CD4-positive, CD25-positive, alpha-beta regulatory T cell (primary cell): Measurements from ENCODE around the gene C11orf21. TPM values are rescaled to one million over a fixed set of nuclear protein-coding genes. Genes with fewer than 3 reads are reported as not detected.

ENCODE experiments used
- ATAC-seq, 2 donors: fragments of 150-1000 bp; cut with Tn5 transposase; one replicate each; pipeline ENCODE4 v1.10.0; 2021; ENCODE audit warnings: low read depth in 2 of 2, moderate number of reproducible peaks in 2 of 2, moderate library complexity in 1 of 2
- DNase-seq, 3 donors: peaks; one replicate each; pipeline versions ENCODE4 v3.0.0 to v3.0.0-alpha.2; 2012 to 2022; ENCODE audit warnings: mixed read lengths in 1 of 3
- H3K27ac ChIP-seq: one replicate; pipeline ENCODE4 v1.7.0; 2013; ENCODE audit warnings: mild to moderate bottlenecking, low read length; ENCODE audit not compliant: insufficient read depth, poor library complexity, severe bottlenecking
- H3K27me3 ChIP-seq: one replicate; pipeline ENCODE4 v1.7.0; 2013; ENCODE audit warnings: low read length; ENCODE audit not compliant: control insufficient read depth, insufficient read depth
- H3K36me3 ChIP-seq: one replicate; pipeline ENCODE4 v1.7.0; 2013; ENCODE audit warnings: mild to moderate bottlenecking, low read length, moderate library complexity; ENCODE audit not compliant: control insufficient read depth, insufficient read depth
- H3K4me1 ChIP-seq: 2 replicates; pipeline ENCODE4 v1.7.0; 2013; ENCODE audit warnings: mild to moderate bottlenecking, low read length; ENCODE audit not compliant: insufficient read depth, control insufficient read depth, poor library complexity, severe bottlenecking
- H3K4me3 ChIP-seq: one replicate; pipeline ENCODE4 v1.7.0; 2013; ENCODE audit warnings: low read depth, mild to moderate bottlenecking, low read length, moderate library complexity
- H3K9me3 ChIP-seq, 2 experiments: 1 replicate in 1 of 2; 2 replicates in 1 of 2; pipeline ENCODE4 v1.7.0; 2013; ENCODE audit warnings: low read length in 2 of 2, mild to moderate bottlenecking in 1 of 2, moderate library complexity in 1 of 2; ENCODE audit not compliant: control insufficient read depth in 2 of 2
- H3K27ac Mint-ChIP-seq, 3 donors: one replicate each; pipeline ENCODE4 v1.8.0; 2020 to 2022; ENCODE audit warnings: mild to moderate bottlenecking in 3 of 3, mixed read lengths in 3 of 3, moderate library complexity in 2 of 3
- H3K27me3 Mint-ChIP-seq: one replicate; pipeline ENCODE4 v1.8.0; 2022; ENCODE audit warnings: mild to moderate bottlenecking, mixed read lengths
- H3K36me3 Mint-ChIP-seq: one replicate; pipeline ENCODE4 v1.8.0; 2020; ENCODE audit warnings: mixed read lengths
- H3K4me1 Mint-ChIP-seq, 4 donors: one replicate each; pipeline ENCODE4 v1.8.0; 2020 to 2022; ENCODE audit warnings: mixed read lengths in 4 of 4, mild to moderate bottlenecking in 1 of 4
- H3K4me3 Mint-ChIP-seq, 4 donors: one replicate each; pipeline ENCODE4 v1.8.0; 2020 to 2022; ENCODE audit warnings: mild to moderate bottlenecking in 4 of 4, mixed read lengths in 4 of 4, moderate library complexity in 3 of 4
- H3K9me3 Mint-ChIP-seq, 7 donors: one replicate each; pipeline ENCODE4 v1.8.0; 2020 to 2022; ENCODE audit warnings: mixed read lengths in 7 of 7, mild to moderate bottlenecking in 3 of 7, moderate library complexity in 2 of 7
- polyA plus RNA-seq, 4 donors: library from polyadenylated mRNA; unstranded; fragments of 300-500 nt; fragmentation: Illumina TruSeq; gene quantifications; one replicate each; pipeline ENCODE4 v1.2.3, GENCODE V29; 2021
- total RNA-seq: library from RNA; stranded (reverse); gene quantifications from one replicate; pipeline ENCODE4 v1.2.3, GENCODE V29; 2022

C11orf21 gene
- total and polyA plus RNA-seq, 5 donors from 2014 or later, result 11.9 to 41.8 (median 16.8) TPM

- no peaks in the 10 kb centered on the region for H3K27me3 ChIP-seq
- Mint-ChIP-seq H3K27me3 (no peaks in the 10 kb centered on the region), H3K27ac (no peak overlapping the region), H3K9me3 (peaks cover 0 to 8% (median 4%) of the 10 kb centered on the region in 7 donors), H3K4me1 (peaks cover 0 to 10% (median 0%) of the 10 kb centered on the region in 4 donors), H3K4me3 (no peak overlapping the region), H3K36me3 (peaks cover 7% of the 10 kb centered on the region)
- no peaks in the 10 kb centered on the region for H3K9me3 ChIP-seq
- peaks cover 4% of the 10 kb centered on the region for H3K4me1 ChIP-seq
- no peak overlapping the region for H3K4me3 ChIP-seq
- H3K36me3 ChIP-seq, result no peaks in the 10 kb centered on the region
- DNase-seq (no peak), ATAC-seq (no peak)
- H3K27ac ChIP-seq, result no peak overlapping the region
These were observed 19.0 kb upstream of the C11orf21 start for GRCh38 chr11:2320568-2321310.

- no peak overlapping the region for H3K4me3 Mint-ChIP-seq
These were observed 18.2 kb upstream of the C11orf21 start for GRCh38 chr11:2319791-2320472.

DNA sequence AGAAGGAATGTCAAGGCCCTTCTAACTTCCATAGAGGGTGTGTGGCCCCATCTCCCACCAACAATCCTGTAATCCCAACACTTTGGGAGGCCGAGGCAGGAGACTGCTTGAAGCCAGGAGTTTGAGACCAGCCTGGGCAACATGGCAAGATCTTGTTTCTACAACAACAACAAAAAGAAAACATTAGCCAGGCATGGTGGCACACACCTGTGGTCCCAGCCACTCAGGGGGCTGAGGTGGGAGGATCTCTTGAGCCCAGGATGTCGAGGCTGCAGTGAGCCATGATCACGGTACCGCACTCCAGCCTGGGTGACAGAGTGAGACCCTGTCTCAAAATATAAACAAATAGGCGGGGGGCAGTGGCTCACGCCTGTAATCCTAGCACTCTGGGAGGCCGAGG is 17.0 kb upstream of the C11orf21 start:
- no peaks in the 10 kb centered on the region for H3K27me3 ChIP-seq
- Mint-ChIP-seq H3K4me1 (peaks cover 0 to 7% (median 0%) of the 10 kb centered on the region in 4 donors), H3K36me3 (peaks cover 7% of the 10 kb centered on the region), H3K4me3 (no peak overlapping the region), H3K9me3 (peaks cover 0 to 8% (median 4%) of the 10 kb centered on the region in 7 donors), H3K27ac (no peak overlapping the region), H3K27me3 (no peaks in the 10 kb centered on the region)
- H3K9me3 ChIP-seq, result no peaks in the 10 kb centered on the region
- H3K36me3 ChIP-seq, result no peaks in the 10 kb centered on the region
- H3K27ac ChIP-seq, result no peak overlapping the region
- no peak overlapping the region for H3K4me3 ChIP-seq
- H3K4me1 ChIP-seq, result peaks cover 4% of the 10 kb centered on the region
- ATAC-seq (no peak), DNase-seq (no peak)

More at GRCh38 chr11:2319791-2320472, 18.2 kb upstream of the C11orf21 start:
- H3K9me3 ChIP-seq, result no peaks in the 10 kb centered on the region
- Mint-ChIP-seq H3K27ac (peak overlapping the region in 1 of 3 donors; percentile 48), H3K9me3 (peaks cover 0 to 8% (median 4%) of the 10 kb centered on the region in 7 donors), H3K27me3 (no peaks in the 10 kb centered on the region), H3K36me3 (peaks cover 7% of the 10 kb centered on the region), H3K4me1 (peaks cover 0 to 9% (median 0%) of the 10 kb centered on the region in 4 donors)
- H3K27ac ChIP-seq, result no peak overlapping the region
- DNase-seq (no peak), ATAC-seq (no peak)
- no peaks in the 10 kb centered on the region for H3K36me3 ChIP-seq
- H3K27me3 ChIP-seq, result no peaks in the 10 kb centered on the region
- no peak overlapping the region for H3K4me3 ChIP-seq
- H3K4me1 ChIP-seq, result peaks cover 4% of the 10 kb centered on the region

DNA sequence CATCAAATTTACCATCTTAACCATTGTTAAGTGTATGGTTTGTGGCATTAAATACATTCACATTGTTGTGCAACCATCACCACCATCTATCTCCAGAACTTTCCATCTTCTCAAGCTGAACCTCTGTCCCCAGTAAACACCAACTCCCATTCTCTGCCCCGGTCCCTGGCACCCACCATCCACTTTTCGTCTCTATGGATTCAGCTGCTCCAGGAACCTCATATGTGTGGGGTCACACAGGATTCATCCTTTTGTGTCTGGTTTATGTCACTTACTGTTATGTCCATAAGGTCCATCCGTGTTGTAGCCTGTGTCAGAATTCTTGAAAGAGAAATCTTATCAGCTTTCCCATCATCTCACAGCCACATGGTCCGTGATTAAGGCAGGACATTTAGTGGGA is 16.4 kb upstream of the C11orf21 start:
- no peak for ATAC-seq
- H3K27me3 Mint-ChIP-seq, result no peaks in the 10 kb centered on the region
- H3K27me3 ChIP-seq, result no peaks in the 10 kb centered on the region
- no peaks in the 10 kb centered on the region for H3K9me3 ChIP-seq
- H3K4me1 ChIP-seq, result peaks cover 4% of the 10 kb centered on the region
- H3K4me3 ChIP-seq, result no peak overlapping the region
- peaks cover 0 to 7% (median 0%) of the 10 kb centered on the region in 4 donors for H3K4me1 Mint-ChIP-seq
- H3K36me3 Mint-ChIP-seq, result peaks cover 7% of the 10 kb centered on the region
- H3K36me3 ChIP-seq, result no peaks in the 10 kb centered on the region
- H3K9me3 Mint-ChIP-seq, result peaks cover 0 to 4% (median 2%) of the 10 kb centered on the region in 7 donors
- no peak for DNase-seq
- peak overlapping the region in 1 of 4 donors; percentile 36 for H3K4me3 Mint-ChIP-seq
- H3K27ac Mint-ChIP-seq, result peak overlapping the region in 1 of 3 donors; percentile 35
- H3K27ac ChIP-seq, result no peak overlapping the region

DNA sequence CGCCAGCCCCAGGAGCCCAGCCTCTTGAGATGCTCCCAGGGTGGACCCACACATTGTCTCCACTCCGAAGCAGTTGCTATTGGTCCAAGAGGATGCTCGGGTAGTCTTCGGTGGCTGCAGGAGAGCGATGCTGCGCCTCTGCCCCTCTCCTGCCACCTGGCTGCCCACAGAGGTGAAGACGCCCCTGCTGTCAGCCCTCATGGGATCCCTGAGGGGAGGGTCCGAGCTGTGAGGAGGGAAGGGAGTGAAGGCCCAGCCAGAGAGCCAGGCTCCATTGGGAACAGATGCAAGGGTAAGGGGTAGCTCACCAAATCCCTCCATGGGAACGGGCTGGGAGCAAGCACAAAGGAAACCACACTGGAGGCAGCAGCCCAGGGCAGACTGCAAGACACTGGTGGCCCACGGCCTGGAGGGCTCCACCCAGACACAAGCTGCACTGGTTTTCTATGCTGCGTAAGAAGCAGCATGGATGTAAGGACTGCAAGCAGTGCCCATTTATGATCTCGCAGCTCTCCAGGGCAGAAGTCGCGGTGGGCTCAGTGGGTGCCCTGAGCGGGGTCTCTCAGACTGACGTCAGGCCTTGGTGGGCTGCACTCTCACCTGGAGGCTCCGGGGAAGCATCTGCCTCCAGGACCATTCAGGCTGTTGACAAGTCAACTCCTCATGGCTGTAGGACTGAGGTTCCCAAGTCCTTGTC is 15.8 kb upstream of the C11orf21 start:
- Mint-ChIP-seq H3K4me1 (peaks cover 0 to 11% (median 0%) of the 10 kb centered on the region in 4 donors), H3K9me3 (peaks cover 0 to 2% (median 0%) of the 10 kb centered on the region in 7 donors), H3K27me3 (no peaks in the 10 kb centered on the region), H3K4me3 (no peak overlapping the region), H3K27ac (peak overlapping the region in 2 of 3 donors; percentile 20 to 35), H3K36me3 (peaks cover 7% of the 10 kb centered on the region)
- H3K27me3 ChIP-seq, result no peaks in the 10 kb centered on the region
- H3K9me3 ChIP-seq, result no peaks in the 10 kb centered on the region
- no peaks in the 10 kb centered on the region for H3K36me3 ChIP-seq
- no peak overlapping the region for H3K27ac ChIP-seq
- peaks cover 4% of the 10 kb centered on the region for H3K4me1 ChIP-seq
- DNase-seq, result peak in 1 of 3 donors; percentile 6
- no peak for ATAC-seq
- no peak overlapping the region for H3K4me3 ChIP-seq

DNA sequence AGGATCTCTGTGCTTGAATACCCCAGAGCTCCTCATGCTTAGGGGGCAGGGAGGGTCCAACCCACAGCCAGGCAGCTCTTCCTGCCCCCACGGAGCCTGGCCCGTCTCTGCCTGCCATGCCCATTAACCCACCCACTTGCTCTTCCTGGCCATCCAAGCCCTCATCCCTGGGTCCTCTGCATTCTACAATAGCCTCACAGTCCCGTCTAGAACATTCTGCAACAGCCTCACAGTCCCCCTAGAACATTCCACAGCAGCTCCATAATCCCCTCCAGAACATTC is 15.2 kb upstream of the C11orf21 start:
- Histone ChIP-seq H3K4me1 (peaks cover 4% of the 10 kb centered on the region), H3K36me3 (no peaks in the 10 kb centered on the region), H3K9me3 (no peaks in the 10 kb centered on the region), H3K27me3 (no peaks in the 10 kb centered on the region), H3K4me3 (no peak overlapping the region), H3K27ac (no peak overlapping the region)
- no peak for ATAC-seq
- H3K27me3 Mint-ChIP-seq, result no peaks in the 10 kb centered on the region
- H3K27ac Mint-ChIP-seq, result peak overlapping the region in 1 of 3 donors; percentile 20
- H3K9me3 Mint-ChIP-seq, result peaks cover 0 to 2% (median 0%) of the 10 kb centered on the region in 7 donors
- DNase-seq, result no peak
- H3K36me3 Mint-ChIP-seq, result peaks cover 7% of the 10 kb centered on the region
- H3K4me3 Mint-ChIP-seq, result no peak overlapping the region
- H3K4me1 Mint-ChIP-seq, result peaks cover 0 to 11% (median 0%) of the 10 kb centered on the region in 4 donors

GRCh38 chr11:2316169-2316962 is 14.6 kb upstream of the C11orf21 start:
- Histone ChIP-seq H3K4me1 (peaks cover 4% of the 10 kb centered on the region), H3K36me3 (no peaks in the 10 kb centered on the region), H3K9me3 (no peaks in the 10 kb centered on the region), H3K4me3 (no peak overlapping the region), H3K27me3 (no peaks in the 10 kb centered on the region), H3K27ac (no peak overlapping the region)
- H3K9me3 Mint-ChIP-seq, result no peaks in the 10 kb centered on the region
- H3K4me1 Mint-ChIP-seq, result peaks cover 0 to 11% (median 0%) of the 10 kb centered on the region in 4 donors
- DNase-seq, result no peak
- peaks cover 7% of the 10 kb centered on the region for H3K36me3 Mint-ChIP-seq
- no peaks in the 10 kb centered on the region for H3K27me3 Mint-ChIP-seq
- no peak overlapping the region for H3K4me3 Mint-ChIP-seq
- peak overlapping the region in 1 of 3 donors; percentile 36 for H3K27ac Mint-ChIP-seq
- ATAC-seq, result no peak
